Upper lobe of left lung (tissue), 4 donors: ENCODE measurements around the gene PRKN.

Experiments
- CTCF ChIP-seq, 6 experiments: fragments of 450-650 bp in 4 of 6; fragments of 200-600 bp in 2 of 6; sonication (generic) in 2 of 6; IDR thresholded peaks; one replicate each; pipeline ENCODE4 v1.5.1; 2016 to 2019; ENCODE audit warnings: antibody characterized with exemption in 6 of 6
- POLR2A ChIP-seq, 4 donors: fragments of 450-650 bp; IDR thresholded peaks; one replicate each; pipeline ENCODE4 v1.5.1; 2016 to 2017; ENCODE audit warnings: antibody characterized with exemption in 4 of 4, mild to moderate bottlenecking in 2 of 4

- no peak for TF ChIP-seq POLR2A (IDR thresholded peaks at IDR 0.05)
- TF ChIP-seq CTCF (IDR thresholded peaks at IDR 0.05), result no peak
Measured at GRCh38 chr6:161406646-161407045, 1320.9 kb downstream of the PRKN start.
